Activated T-helper 17 cell treated with anti-CD3 and anti-CD28 coated beads, Interleukin-2, amount 50 U/mL, for 72 hours (primary cell): ENCODE data around the gene HDAC4. TPM values are rescaled to one million over a fixed set of nuclear protein-coding genes. Genes with fewer than 3 reads are reported as not detected.

Experiments
- ATAC-seq: fragments of 150-1000 bp; cut with Tn5 transposase; replicated peaks from 2 replicates; pipeline ENCODE4 v1.10.0; 2021; ENCODE audit warnings: mild to moderate bottlenecking, moderate library complexity
- H3K27ac Mint-ChIP-seq: one replicate; pipeline ENCODE4 v1.8.0; 2022; ENCODE audit warnings: mixed read lengths
- H3K27me3 Mint-ChIP-seq: one replicate; pipeline ENCODE4 v1.8.0; 2022; ENCODE audit warnings: mixed read lengths
- H3K36me3 Mint-ChIP-seq: one replicate; pipeline ENCODE4 v1.8.0; 2022; ENCODE audit warnings: low read depth, mild to moderate bottlenecking, mixed read lengths
- H3K4me1 Mint-ChIP-seq: one replicate; pipeline ENCODE4 v1.8.0; 2022; ENCODE audit warnings: mixed read lengths
- H3K4me3 Mint-ChIP-seq: one replicate; pipeline ENCODE4 v1.8.0; 2022; ENCODE audit warnings: mild to moderate bottlenecking, mixed read lengths
- H3K9me3 Mint-ChIP-seq: one replicate; pipeline ENCODE4 v1.8.0; 2022; ENCODE audit warnings: mixed read lengths
- total RNA-seq, 2 donors: library from RNA; stranded (reverse); gene quantifications; one replicate each; pipeline ENCODE4 v1.2.3, GENCODE V29; 2022

The HDAC4 gene
- total RNA-seq, 2 donors from 2014 or later = 34.3 to 52.9 TPM

GRCh38 chr2:239062743-239063142 lies 338.1 kb downstream of the HDAC4 start:
- H3K4me1 Mint-ChIP-seq = peaks cover 5% of the 10 kb centered on the region
- no peaks in the 10 kb centered on the region for H3K9me3 Mint-ChIP-seq
- no peaks in the 10 kb centered on the region for H3K27me3 Mint-ChIP-seq
- peaks cover 20% of the 10 kb centered on the region for H3K36me3 Mint-ChIP-seq
- no peak for ATAC-seq
- no peak overlapping the region for H3K27ac Mint-ChIP-seq
- H3K4me3 Mint-ChIP-seq = no peak overlapping the region

- ATAC-seq = no peak
- Mint-ChIP-seq H3K4me1 (peaks cover 5% of the 10 kb centered on the region), H3K4me3 (no peak overlapping the region), H3K27me3 (no peaks in the 10 kb centered on the region), H3K9me3 (no peaks in the 10 kb centered on the region), H3K36me3 (peaks cover 20% of the 10 kb centered on the region), H3K27ac (no peak overlapping the region)
Measured at GRCh38 chr2:239061824-239062570, 338.8 kb downstream of the HDAC4 start.

GRCh38 chr2:239061121-239061666 lies 339.6 kb downstream of the HDAC4 start:
- no peak overlapping the region for H3K27ac Mint-ChIP-seq
- H3K4me3 Mint-ChIP-seq = no peak overlapping the region
- ATAC-seq = no peak
- H3K36me3 Mint-ChIP-seq = peaks cover 13% of the 10 kb centered on the region
- peaks cover 5% of the 10 kb centered on the region for H3K4me1 Mint-ChIP-seq
- H3K27me3 Mint-ChIP-seq = no peaks in the 10 kb centered on the region
- no peaks in the 10 kb centered on the region for H3K9me3 Mint-ChIP-seq

- no peaks in the 10 kb centered on the region for H3K9me3 Mint-ChIP-seq
- peaks cover 11% of the 10 kb centered on the region for H3K36me3 Mint-ChIP-seq
- no peak for ATAC-seq
- no peak overlapping the region for H3K27ac Mint-ChIP-seq
- H3K4me3 Mint-ChIP-seq = no peak overlapping the region
- H3K27me3 Mint-ChIP-seq = no peaks in the 10 kb centered on the region
- peaks cover 5% of the 10 kb centered on the region for H3K4me1 Mint-ChIP-seq
Measured at GRCh38 chr2:239060676-239061075, 340.1 kb downstream of the HDAC4 start.

GRCh38 chr2:239059854-239060253 lies 341.0 kb downstream of the HDAC4 start:
- Mint-ChIP-seq H3K4me1 (peaks cover 5% of the 10 kb centered on the region), H3K9me3 (no peaks in the 10 kb centered on the region), H3K27ac (no peak overlapping the region), H3K36me3 (peaks cover 11% of the 10 kb centered on the region), H3K27me3 (no peaks in the 10 kb centered on the region), H3K4me3 (no peak overlapping the region)
- no peak for ATAC-seq

- no peak overlapping the region for H3K27ac Mint-ChIP-seq
- peaks cover 22% of the 10 kb centered on the region for H3K36me3 Mint-ChIP-seq
- no peak overlapping the region for H3K4me3 Mint-ChIP-seq
- H3K9me3 Mint-ChIP-seq = no peaks in the 10 kb centered on the region
- no peaks in the 10 kb centered on the region for H3K27me3 Mint-ChIP-seq
- peaks cover 5% of the 10 kb centered on the region for H3K4me1 Mint-ChIP-seq
- no peak for ATAC-seq
Measured at GRCh38 chr2:239058766-239059165, 342.1 kb downstream of the HDAC4 start.

- Mint-ChIP-seq H3K36me3 (peaks cover 34% of the 10 kb centered on the region), H3K27ac (no peak overlapping the region), H3K9me3 (no peaks in the 10 kb centered on the region), H3K4me3 (no peak overlapping the region), H3K4me1 (peaks cover 5% of the 10 kb centered on the region), H3K27me3 (no peaks in the 10 kb centered on the region)
- ATAC-seq = no peak
Measured at GRCh38 chr2:239057533-239057932, 343.3 kb downstream of the HDAC4 start.

GRCh38 chr2:239056611-239057010 lies 344.2 kb downstream of the HDAC4 start:
- Mint-ChIP-seq H3K4me1 (peaks cover 5% of the 10 kb centered on the region), H3K36me3 (peaks cover 41% of the 10 kb centered on the region)

GRCh38 chr2:239055756-239056493 lies 344.9 kb downstream of the HDAC4 start:
- H3K27me3 Mint-ChIP-seq = no peaks in the 10 kb centered on the region
- ATAC-seq = no peak
- peaks cover under 1% of the 10 kb centered on the region for H3K4me1 Mint-ChIP-seq
- peaks cover 41% of the 10 kb centered on the region for H3K36me3 Mint-ChIP-seq
- H3K9me3 Mint-ChIP-seq = no peaks in the 10 kb centered on the region
- H3K4me3 Mint-ChIP-seq = no peak overlapping the region
- H3K27ac Mint-ChIP-seq = no peak overlapping the region

More at GRCh38 chr2:239056611-239057010, 344.2 kb downstream of the HDAC4 start:
- H3K27ac Mint-ChIP-seq = no peak overlapping the region
- no peak overlapping the region for H3K4me3 Mint-ChIP-seq
- ATAC-seq = no peak
- H3K27me3 Mint-ChIP-seq = no peaks in the 10 kb centered on the region
- H3K9me3 Mint-ChIP-seq = no peaks in the 10 kb centered on the region

GRCh38 chr2:239054921-239055320 lies 345.9 kb downstream of the HDAC4 start:
- no peak for ATAC-seq
- Mint-ChIP-seq H3K4me3 (no peak overlapping the region), H3K4me1 (no peaks in the 10 kb centered on the region)

GRCh38 chr2:239053801-239054503 lies 346.9 kb downstream of the HDAC4 start:
- H3K9me3 Mint-ChIP-seq = no peaks in the 10 kb centered on the region
- no peak overlapping the region for H3K4me3 Mint-ChIP-seq

More at GRCh38 chr2:239054921-239055320, 345.9 kb downstream of the HDAC4 start:
- H3K9me3 Mint-ChIP-seq = no peaks in the 10 kb centered on the region
- H3K27me3 Mint-ChIP-seq = no peaks in the 10 kb centered on the region
- peaks cover 36% of the 10 kb centered on the region for H3K36me3 Mint-ChIP-seq
- H3K27ac Mint-ChIP-seq = no peak overlapping the region

GRCh38 chr2:239052798-239053665 lies 347.8 kb downstream of the HDAC4 start:
- H3K27ac Mint-ChIP-seq = no peak overlapping the region

More at GRCh38 chr2:239053801-239054503, 346.9 kb downstream of the HDAC4 start:
- no peak overlapping the region for H3K27ac Mint-ChIP-seq
- peaks cover 35% of the 10 kb centered on the region for H3K36me3 Mint-ChIP-seq
- H3K4me1 Mint-ChIP-seq = no peaks in the 10 kb centered on the region
- no peaks in the 10 kb centered on the region for H3K27me3 Mint-ChIP-seq
- no peak for ATAC-seq

GRCh38 chr2:239051891-239052445 lies 348.9 kb downstream of the HDAC4 start:
- no peaks in the 10 kb centered on the region for H3K27me3 Mint-ChIP-seq
- no peak overlapping the region for H3K27ac Mint-ChIP-seq
- no peak for ATAC-seq
- peaks cover 39% of the 10 kb centered on the region for H3K36me3 Mint-ChIP-seq
- no peaks in the 10 kb centered on the region for H3K9me3 Mint-ChIP-seq
- H3K4me1 Mint-ChIP-seq = no peaks in the 10 kb centered on the region
- H3K4me3 Mint-ChIP-seq = no peak overlapping the region

More at GRCh38 chr2:239052798-239053665, 347.8 kb downstream of the HDAC4 start:
- no peak for ATAC-seq
- H3K4me1 Mint-ChIP-seq = no peaks in the 10 kb centered on the region
- no peaks in the 10 kb centered on the region for H3K27me3 Mint-ChIP-seq
- no peaks in the 10 kb centered on the region for H3K9me3 Mint-ChIP-seq
- H3K4me3 Mint-ChIP-seq = no peak overlapping the region
- H3K36me3 Mint-ChIP-seq = peaks cover 37% of the 10 kb centered on the region
